T1000 (cell line): Measurements from ENCODE around the gene PARP15.
"Not testable (repeated sequence)": the region's sequence is repeated elsewhere in the genome, so short reads cannot be mapped to it uniquely, and the experiment has no call there.

ENCODE experiments used
- DNase-seq: peaks from one replicate; lab custom pipeline; 2025; ENCODE audit warnings: mixed read lengths; lab: John Stamatoyannopoulos, UW

PARP15 gene

DNA sequence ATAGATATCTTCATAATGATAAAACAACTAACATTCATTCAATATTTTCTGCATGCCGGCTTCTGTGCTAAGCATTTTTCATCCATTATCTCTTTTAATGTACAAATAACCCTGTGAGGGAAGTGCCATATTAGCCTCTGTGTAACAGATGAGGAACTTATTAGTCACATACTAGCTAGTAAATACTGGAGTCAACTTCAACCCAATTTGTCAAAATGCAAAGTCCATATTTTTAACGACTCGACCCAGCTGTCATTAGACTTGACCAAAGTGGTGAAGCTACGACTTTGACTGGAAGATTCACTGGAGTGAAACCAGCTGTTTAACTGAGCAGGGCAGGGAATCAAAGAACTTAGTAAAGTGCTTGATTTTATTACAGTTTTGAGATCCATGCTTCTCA lies 41.6 kb downstream of the PARP15 start:
- no peak for DNase-seq

DNA sequence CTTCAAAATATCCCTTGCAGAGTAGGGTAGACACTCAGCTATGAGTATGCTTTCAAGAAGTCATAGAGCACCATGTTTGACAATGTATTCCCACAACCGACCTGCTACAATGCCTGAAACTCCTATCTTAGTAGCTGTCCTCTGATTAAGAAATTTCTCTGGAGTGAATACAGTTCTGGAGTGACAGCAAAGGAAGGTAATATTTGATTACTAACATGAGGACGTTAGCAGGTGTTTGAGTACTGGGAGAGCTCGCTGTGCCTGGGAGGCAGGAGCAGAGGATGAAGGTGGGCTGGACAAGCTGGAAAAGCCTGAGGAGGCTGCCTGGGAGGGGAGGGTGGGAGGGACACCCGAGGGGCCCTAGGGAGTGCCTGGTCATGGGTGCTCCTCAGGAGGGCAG lies 42.9 kb downstream of the PARP15 start:
- DNase-seq: no peak

DNA sequence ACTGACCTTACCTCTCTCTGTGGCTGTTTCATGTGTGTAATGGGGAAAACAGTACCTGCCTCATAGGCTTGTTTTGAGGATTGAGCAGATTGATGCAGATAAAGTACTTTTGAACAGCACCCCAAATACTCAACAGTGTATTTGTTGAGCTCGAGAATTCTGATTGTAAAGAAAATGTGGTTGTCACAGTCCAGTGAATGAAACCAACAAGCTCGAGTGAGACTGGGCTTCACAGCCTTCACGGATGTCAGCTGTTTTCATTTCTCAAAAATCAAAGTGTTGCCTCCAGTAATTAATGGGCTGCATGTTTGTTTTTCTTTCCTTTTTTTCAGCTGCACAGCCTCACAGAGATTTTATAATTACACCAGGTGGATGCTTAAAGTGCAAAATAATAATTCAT lies 43.7 kb downstream of the PARP15 start:
- no peak for DNase-seq

DNA sequence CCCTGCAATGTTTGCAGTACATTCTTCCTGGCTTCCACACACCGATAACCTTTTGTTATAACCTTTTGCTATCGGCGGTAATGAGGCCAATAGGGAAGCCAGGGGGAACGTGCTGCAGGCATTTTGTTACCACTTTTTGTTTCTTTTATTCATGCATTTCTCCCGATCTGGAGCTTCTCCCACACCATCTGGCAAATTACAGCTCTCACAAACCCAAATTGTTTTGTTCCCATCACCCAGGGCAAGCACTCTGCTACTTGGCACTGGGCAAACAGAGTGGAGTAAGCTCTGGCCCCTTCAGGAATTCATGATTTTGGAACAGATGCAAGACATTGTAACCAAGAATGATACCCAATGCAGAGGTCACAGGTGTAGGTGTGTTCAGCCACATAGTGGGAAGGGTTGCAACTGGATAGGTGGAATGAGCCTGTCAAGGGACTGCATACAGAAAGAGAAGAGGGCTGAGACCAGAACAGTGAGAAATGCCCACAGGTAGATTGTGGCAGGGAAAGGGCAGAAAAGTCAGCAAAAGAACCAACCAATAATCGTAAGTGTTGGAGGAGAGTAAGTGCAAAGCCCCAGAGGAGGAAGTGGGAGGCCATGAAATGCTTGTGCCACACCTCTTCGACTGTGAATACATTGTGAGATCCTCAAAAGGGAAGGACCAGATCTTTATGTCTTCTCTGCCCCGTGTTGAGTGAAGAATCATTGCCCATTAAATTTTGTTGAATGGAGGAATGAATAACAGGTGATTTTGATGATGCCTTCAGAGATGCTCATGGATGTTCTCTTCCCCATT lies 45.8 kb downstream of the PARP15 start:
- no peak for DNase-seq

DNA sequence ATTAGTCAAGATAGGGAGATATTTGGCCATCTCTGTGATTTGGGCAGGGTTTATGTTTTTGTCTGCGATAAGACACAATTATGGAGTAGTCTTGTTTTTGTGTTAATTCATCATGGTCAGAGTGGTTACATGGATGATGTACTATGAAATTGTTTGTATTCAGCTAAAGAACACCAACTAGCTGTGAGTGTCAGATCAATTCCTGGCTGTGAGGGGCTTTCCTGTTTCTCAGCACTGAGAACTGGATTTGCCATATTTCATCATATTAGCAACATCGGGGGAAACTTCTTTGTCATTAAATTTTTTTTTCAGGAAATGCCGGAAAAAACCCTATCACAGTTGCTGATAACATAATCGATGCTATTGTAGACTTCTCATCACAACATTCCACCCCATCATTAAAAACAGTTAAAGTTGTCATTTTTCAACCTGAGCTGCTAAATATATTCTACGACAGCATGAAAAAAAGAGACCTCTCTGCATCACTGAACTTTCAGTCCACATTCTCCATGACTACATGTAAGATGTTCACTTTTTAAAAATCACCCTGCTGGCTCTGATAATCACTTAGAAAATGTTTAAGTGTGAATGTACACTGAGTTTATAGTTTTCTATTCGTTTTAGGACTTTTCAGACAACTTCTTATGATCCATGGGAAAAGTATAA lies 49.2 kb downstream of the PARP15 start:
- DNase-seq: no peak

DNA sequence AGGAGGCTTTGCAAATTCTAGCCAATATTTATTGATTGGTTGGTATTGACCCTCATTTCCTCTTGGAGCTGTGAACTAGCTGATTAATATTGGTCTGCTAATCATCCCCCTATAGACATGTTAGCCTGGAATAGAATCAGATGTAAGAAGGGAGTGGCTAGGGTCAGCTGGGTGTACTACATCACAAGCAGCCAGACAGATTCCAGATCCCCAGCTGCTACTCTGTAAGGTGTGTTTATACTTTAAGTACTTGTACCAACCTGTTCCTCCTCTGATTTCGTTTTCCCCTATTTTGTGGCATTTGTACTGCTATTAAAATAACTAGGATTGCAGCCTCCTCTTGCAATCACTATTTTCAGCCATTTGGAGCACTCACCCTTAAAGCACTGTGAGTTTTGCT lies 49.9 kb downstream of the PARP15 start:
- DNase-seq: no peak

DNA sequence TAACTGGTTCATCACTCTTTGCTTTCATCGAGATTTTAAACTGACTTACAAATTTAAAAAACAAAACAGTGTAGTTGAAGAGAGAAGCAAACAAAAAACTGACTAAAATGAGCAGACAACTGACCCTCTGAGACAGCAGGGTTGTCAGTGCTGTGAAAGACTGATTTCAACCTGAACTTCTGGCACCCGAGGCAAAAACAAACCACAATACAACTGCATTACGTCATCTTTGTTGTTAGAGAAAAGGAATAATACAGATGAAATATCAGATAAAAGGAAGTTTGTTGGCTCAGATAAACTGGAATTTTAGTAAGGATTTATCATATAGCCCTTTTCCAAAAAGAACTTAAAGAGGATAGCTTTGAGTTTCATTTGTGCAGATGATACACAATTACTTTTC lies 51.1 kb downstream of the PARP15 start:
- DNase-seq: no peak

DNA sequence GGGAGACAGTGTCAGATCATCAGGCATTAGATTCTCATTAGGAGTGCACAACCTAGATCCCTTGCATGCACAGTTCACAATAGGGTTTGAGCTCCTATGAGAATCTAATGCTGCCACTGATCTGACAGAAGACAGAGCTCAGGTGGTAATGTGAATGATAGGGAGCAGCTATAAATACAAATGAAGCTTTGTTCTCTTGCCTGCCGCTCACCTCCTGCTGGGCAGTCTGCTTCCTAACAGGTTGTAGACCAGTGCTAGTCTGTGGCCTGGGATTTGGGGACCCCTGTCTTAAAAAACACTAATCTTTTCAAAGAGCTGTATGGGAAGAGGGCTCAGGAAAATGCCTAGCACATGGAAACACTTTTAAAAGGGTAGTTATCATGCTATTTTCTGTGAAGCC lies 52.3 kb downstream of the PARP15 start:
- no peak for DNase-seq

DNA sequence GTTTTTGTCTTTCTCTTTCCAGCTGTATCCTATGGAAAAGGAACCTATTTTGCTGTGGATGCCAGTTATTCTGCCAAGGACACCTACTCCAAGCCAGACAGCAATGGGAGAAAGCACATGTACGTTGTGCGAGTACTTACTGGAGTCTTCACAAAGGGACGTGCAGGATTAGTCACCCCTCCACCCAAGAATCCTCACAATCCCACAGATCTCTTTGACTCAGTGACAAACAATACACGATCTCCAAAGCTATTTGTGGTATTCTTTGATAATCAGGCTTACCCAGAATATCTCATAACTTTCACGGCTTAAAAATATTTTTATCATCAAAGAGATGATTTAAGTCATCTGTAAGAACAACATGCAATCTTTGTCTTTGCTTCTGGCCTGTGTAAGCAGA lies 58.3 kb downstream of the PARP15 start:
- DNase-seq: no peak

DNA sequence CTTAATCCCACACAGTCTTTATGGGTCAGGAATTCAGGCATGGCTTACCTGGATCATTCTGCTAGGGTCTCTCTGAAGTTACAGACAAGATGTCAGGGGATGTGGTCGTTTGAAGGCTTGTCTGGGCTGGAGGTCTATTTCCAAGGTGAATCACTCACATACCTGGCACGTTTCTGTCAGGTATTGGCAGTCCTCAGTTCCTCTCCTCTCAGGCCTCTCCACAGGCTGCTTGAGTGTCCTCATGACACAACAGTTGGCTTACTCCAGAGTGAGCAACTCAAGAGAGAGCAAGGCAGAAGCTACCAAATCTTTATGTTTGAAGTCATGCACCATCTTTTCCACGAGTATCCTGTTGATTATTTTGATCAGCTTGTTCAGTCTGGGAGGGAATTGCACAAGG lies 59.2 kb downstream of the PARP15 start:
- no peak for DNase-seq

DNA sequence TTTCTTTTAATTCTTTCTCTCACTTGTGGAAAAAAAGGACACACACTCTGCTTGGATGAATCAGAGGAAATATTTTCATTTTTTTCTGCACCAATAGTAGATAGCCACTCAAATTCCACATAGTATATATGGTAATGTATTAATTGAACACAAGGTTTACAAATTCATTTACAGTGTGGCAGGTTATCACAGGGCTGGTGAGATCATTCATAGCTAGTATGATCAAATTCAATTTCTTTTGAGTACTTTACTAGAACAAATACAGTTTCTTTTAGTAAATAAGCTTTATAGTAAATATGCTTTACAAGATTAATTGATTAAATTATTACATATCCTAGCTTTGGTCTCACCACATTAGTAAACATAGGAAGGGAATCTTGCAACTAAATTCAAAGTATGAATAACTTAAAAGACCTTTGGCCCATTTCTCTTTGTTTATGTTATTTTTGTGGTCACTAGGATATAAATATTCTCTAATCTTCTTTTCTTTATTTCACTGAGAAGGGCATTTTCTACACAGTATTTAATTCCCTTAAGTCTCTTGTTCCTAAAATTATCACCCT lies 63.1 kb downstream of the PARP15 start:
- DNase-seq: no peak

DNA sequence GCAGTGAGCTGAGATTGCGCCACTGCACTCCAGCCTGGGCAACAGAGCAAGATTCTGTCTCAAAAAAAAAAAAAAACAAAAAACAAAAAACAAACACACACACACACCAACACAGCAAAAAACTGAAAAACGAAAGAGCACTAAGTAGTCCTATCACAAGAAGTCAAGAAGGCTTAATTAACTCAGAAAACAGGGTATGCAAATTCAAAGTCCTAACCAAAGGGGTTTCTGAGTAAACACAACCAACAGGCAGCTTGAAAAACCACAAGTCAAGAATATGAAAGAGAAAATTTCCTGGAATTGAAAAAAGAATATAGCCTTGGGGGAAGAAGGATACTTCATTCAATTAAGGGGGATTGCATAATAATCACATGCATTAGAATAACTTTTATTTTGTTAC lies 65.5 kb downstream of the PARP15 start:
- DNase-seq: no peak

DNA sequence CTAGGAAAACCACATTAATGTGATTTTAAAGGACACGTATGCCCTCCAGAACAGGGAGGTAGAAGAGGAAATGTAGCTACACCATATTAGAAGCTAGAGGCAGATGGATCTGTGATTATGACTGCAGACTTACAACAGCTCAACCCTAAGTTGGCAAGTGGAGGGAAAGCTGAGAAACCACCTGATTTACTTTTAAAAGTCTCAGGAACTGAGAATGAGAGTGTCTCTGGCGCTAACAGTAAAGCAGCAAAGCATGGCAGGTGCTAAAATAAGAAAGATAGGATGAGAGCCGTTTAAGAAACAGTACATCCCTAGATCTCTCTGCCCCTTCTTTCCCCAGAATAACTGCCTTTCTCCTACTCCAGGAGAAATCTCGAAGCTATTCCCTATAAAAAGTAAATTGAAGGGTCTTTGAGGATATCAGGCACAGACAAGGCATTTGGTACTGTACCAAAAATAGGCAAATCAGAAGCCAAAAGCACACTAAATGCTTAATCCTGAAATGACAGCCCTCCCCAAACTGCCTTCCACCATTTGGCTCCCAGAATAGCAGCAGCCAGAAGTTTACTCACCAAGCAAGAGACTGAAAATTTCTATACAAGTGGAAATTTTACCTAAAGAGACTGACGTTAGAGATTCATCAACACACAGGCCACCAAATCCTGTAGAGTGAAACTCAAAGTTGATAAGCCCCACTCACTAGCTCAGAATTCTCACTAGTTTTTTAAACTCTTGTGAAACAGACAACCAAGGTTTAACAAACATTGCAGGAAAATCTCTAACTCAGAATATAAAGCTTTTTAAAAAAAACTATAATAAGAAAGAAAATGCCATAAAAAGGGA lies 68.9 kb downstream of the PARP15 start:
- DNase-seq: no peak

DNA sequence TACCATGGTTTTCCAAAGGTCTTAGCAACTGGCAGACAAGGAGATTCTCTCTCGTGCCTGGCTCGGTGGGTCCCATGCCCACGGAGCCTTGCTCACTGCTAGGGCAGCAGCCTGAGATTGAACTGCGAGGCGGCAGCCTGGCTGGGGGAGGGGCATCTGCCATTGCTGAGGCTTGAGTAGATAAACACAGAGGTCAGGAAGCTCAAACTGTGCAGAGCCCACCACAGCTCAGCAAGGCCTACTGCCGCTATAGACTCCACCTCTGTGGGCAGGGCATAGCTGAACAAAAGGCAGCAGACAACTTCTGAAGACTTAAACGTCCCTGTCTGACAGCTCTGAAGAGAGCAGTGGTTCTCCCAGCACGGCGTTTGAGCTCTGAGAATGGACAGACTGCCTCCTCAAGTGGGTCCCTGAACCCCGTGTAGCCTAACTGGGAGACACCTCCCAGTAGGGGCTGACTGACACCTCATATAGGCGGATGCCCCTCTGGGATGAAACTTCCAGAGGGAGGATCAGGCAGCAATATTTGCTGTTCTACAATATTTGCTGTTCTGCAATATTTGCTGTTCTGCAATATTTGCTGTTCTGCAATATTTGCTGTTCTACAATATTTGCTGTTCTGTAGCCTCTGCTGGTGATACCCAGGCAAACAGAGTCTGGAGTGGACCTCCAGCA lies 73.9 kb downstream of the PARP15 start:
- DNase-seq: not testable (repeated sequence)

DNA sequence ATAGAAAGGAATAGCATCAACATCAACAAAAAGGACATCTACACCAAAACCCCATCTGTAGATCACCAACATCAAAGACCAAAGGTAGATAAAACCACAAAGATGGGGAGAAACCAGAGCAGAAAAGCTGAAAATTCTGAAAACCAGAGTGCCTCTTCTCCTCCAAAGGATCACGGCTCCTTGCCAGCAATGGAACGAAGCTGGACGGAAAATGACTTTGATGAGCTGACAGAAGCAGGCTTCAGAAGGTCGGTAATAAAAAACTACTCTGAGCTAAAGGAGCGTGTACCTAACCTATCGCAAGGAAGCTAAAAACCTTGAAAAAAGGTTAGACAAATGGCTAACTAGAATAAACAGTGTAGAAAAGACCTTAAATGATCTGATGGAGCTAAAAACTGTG lies 74.5 kb downstream of the PARP15 start:
- not testable (repeated sequence) for DNase-seq

DNA sequence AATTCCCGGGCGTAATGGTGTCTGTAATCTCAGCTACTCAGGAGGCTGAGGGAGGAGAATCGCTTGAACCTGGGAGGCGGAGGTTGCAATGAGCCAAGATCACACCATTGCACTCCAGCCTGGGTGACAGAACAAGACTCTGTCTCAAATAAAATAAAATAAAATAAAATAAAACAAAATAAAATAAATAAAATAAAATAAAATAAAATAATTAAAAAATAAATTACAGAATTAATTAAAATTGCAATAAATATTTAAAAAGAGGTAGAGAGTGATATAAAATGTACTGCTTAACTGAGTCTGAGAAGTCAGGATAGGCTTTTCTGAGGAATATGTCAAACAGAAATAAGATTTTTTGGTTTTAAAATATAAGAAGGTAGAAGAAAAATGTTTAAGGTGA lies 80.9 kb downstream of the PARP15 start:
- DNase-seq: not testable (repeated sequence)

DNA sequence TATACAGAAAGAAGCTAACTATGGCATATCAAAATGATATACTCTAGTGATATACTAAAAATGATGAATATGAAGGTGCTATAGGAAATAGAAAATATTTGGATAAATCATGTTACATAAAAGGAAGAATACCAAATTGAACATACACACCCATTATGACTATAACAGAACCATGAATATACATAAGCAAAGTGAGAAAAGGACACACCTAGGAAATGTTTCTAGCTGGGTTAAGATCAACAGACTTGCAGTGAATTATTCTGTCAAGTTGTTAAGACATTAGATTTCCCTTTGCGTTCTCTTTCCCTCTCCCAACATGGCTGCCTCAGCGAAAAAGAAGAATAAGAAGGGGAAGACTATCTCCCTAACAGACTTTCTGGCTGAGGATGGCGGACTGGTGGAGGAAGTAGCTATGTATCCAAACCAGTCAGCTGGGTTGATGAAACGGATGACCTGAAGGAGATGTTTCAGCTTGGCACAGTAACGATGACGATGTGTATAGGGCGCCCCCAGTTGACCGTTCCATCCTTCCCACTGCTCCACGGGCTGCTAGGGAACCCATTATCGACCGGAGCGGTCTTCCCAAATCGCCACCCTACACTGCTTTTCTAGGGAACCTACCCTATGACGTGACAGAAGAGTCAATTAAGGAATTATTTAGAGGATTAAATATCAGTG lies 83.0 kb downstream of the PARP15 start:
- no peak for DNase-seq

DNA sequence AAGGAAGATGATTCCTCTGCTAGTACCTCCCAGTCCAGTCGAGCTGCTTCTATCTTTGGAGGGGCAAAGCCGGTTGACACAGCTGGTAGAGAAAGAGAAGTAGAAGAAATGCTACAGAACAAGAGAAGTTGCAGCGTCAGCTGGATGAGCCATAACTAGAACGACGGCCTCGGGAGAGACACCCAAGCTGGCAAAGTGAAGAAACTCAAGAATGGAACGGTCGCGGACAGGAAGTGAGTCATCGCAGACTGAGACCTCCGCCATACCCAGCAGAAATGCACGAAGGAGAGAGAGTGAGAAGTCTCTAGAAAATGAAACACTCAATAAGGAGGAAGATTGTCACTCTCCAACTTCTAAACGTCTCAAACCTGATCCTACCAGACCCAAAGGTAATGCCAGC lies 84.2 kb downstream of the PARP15 start:
- DNase-seq: no peak

DNA sequence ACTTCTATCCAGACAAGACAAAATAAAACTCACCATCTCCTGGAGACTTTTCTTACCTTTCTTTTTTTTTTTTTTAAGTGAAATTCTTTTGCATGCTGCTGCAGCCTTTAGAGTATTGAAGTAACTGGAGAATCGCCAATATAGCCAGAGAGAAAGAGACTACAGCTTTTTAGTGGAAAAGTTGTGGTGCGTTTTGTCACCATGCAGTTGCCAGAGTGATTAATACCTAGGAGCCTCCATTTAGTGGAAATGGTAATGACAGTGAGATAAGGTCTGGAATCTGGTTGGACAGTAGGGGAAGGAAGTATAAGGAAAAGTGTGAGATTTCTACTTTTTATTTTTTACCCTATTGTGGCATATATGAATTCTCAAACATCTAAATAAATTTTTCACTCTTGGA lies 85.1 kb downstream of the PARP15 start:
- DNase-seq: no peak

DNA sequence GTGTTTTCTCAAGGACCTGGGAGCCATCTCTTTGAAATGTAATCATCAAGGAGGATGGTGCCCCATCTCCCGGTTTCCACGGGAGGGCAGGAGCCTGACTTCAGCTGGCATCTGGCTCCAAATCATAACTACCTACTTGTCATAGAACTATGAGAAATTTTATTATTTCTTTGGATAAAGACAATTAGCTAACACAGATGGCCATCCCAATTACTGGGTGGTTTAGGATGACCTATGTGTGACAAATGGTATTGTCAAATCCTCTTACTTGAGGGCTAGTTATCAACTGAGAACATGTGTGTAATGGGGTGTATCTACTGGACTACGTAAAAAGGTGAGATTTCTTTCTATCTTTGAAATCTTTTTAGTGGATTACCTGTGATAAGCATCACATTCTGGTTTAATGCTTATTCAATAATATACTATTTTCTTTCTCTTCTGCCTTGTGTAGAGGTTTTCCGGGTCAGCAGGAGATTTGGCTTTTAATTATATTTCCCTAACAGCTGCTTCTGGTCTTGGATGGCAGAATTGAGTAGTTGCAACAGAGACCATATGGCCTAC lies 87.9 kb downstream of the PARP15 start:
- DNase-seq: no peak

DNA sequence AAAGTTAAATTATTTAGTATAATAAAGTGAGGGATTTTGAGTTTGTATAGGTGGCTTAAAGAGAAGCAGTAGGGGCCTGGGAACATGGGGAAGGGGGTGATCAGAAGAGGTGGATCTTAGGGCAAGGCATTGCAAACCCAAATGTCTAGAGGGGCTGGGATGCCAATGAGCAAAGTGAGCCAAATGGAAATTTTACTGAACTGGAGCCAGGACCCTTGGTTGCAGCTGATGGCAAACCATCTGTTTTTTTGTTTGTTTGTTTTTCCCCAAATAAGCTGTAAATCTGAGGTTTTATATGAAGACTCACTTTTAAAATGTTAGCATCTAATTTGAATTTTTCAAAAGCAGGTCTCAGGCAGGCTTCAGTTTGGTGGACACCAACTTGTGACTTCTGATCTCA lies 88.4 kb downstream of the PARP15 start:
- DNase-seq: no peak
